Measurements from ENCODE around the gene CPLANE2. TPM values are rescaled to one million over a fixed set of nuclear protein-coding genes. Genes with fewer than 3 reads are reported as not detected.
"Not testable (repeated sequence)": the region's sequence is repeated elsewhere in the genome, so short reads cannot be mapped to it uniquely, and the experiment has no call there.

CPLANE2 gene
- total RNA-seq, 6 experiments from 2014 or later: 2.2 to 4.4 (median 3.1) TPM

DNA sequence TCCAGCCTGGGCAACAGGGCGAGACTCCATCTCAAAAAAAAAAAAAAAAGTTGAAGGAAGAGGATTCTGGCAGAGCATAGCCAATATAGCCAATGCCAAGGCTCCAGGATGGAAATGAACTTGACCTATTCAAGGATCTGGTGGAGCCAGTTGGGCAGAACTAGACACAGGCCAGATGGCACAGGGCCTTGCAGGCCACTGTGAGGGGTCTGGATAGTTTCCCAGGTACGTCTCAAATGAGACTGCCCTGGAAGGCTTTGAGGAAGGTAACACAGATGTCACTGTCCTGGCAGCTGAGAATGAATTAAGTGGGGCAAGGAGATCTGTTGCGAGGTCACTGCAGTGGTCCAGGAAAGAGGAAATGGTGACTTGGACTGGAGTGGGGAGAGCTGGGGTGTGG lies 12.5 kb downstream of the CPLANE2 start:
- peaks cover 0 to 7% (median 0%) of the 10 kb centered on the region in 4 donors for H3K4me1 ChIP-seq
- WGBS (ENCODE audit: insufficient coverage, low coverage, low lambda C conversion rate, missing lambda C conversion rate): 80% methylated on average over 2 of the region's 3 CpGs
- TF ChIP-seq POLR2A (IDR thresholded peaks at IDR 0.05): no peak
- TF ChIP-seq, protein P1, sequence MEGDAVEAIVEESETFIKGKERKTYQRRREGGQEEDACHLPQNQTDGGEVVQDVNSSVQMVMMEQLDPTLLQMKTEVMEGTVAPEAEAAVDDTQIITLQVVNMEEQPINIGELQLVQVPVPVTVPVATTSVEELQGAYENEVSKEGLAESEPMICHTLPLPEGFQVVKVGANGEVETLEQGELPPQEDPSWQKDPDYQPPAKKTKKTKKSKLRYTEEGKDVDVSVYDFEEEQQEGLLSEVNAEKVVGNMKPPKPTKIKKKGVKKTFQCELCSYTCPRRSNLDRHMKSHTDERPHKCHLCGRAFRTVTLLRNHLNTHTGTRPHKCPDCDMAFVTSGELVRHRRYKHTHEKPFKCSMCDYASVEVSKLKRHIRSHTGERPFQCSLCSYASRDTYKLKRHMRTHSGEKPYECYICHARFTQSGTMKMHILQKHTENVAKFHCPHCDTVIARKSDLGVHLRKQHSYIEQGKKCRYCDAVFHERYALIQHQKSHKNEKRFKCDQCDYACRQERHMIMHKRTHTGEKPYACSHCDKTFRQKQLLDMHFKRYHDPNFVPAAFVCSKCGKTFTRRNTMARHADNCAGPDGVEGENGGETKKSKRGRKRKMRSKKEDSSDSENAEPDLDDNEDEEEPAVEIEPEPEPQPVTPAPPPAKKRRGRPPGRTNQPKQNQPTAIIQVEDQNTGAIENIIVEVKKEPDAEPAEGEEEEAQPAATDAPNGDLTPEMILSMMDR (IDR thresholded peaks at IDR 0.05): no peak
- ATAC-seq (no peak), DNase-seq (no peak)
- no peaks in the 10 kb centered on the region for H3K27me3 ChIP-seq
- intact Hi-C loops (cut with DNase I): no loop called here
- H3K36me3 ChIP-seq: no peaks in the 10 kb centered on the region
- H3K9me3 ChIP-seq: no peaks in the 10 kb centered on the region
- H3K27ac ChIP-seq: no peak overlapping the region
- H3K4me3 ChIP-seq: no peak overlapping the region

DNA sequence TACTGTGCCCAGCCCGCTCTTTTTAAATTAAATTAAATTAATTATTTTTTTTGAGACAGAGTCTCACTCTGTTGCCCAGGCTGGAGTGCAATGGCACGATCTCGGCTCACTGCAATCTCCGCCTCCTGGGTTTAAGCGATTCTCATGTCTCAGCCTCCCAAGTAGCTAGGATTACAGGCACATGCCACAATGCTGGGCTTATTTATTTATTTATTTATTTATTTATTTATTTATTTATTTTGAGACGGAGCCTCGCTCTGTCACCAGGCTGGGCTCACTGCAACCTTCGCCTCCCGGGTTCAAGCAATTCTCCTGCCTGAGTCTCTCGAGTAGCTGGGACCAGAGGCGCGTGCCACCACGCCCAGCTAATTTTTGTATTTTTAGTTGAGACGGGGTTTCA lies 14.3 kb downstream of the CPLANE2 start:
- ATAC-seq; H3K9me3 ChIP-seq; intact Hi-C loops (cut with DNase I); DNase-seq; H3K27ac ChIP-seq; H3K4me1 ChIP-seq; H3K36me3 ChIP-seq; H3K4me3 ChIP-seq; H3K27me3 ChIP-seq: not testable (repeated sequence)
- 92% methylated on average over 14 of the region's 14 CpGs for WGBS (ENCODE audit: insufficient coverage, low coverage, low lambda C conversion rate, missing lambda C conversion rate)

DNA sequence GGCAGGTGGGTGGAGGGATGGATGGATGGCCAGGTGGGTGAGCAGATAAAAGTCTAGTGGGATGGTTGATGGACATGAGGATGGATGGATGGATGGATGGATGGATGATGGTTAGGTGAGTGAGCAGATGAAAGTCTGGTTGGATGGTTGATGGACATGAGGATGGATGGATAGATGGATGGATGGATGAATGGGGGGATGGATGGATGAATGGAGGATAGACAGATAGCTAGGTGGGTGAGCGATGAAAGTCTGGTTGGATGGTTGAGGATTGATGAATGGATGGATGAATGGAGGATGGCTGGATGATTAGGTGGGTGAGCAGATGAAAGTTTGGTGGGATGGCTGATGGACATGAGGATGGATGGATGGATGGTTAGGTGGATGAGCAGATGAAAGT lies 15.5 kb downstream of the CPLANE2 start:
- TF ChIP-seq POLR2A (IDR thresholded peaks at IDR 0.05): no peak
- TF ChIP-seq, protein P1 (IDR thresholded peaks at IDR 0.05): no peak
- Histone ChIP-seq H3K36me3 (no peaks in the 10 kb centered on the region), H3K27ac (no peak overlapping the region), H3K27me3 (no peaks in the 10 kb centered on the region), H3K9me3 (no peaks in the 10 kb centered on the region), H3K4me1 (peaks cover 0 to 17% (median 0%) of the 10 kb centered on the region in 4 donors), H3K4me3 (no peak overlapping the region)
- intact Hi-C loops (cut with DNase I): no loop called here
- ATAC-seq (no peak), DNase-seq (no peak)
- 100% methylated on average over 1 of the region's 1 CpG for WGBS (ENCODE audit: insufficient coverage, low coverage, low lambda C conversion rate, missing lambda C conversion rate)

DNA sequence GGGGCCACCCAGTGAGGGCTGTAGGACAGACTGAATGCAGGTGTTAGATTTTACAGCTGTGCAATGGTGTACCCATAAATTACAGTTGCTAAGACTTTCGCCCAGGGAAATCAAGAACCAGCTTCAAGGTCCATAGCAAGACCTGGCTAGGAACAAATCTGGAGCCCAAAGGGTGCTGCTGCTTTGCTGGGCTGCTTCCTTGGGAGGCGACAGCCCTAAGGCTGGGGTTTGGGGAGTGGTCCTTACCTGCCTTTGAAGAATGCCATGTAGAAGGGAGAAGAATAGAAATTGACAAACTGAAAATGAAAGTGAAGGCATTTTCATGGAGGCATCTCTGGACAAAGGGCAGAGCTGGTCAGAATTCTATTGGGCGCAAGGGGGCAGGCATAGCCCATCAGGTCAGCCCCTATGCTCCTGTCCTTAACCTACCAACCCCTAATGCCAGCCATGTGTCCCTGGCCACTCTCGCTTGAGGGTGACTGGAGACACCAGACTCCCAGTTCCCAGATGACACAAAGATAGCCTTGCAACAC lies 16.9 kb downstream of the CPLANE2 start:
- Histone ChIP-seq H3K9me3 (no peaks in the 10 kb centered on the region), H3K4me3 (no peak overlapping the region), H3K4me1 (peaks cover 0 to 11% (median 0%) of the 10 kb centered on the region in 4 donors), H3K27ac (no peak overlapping the region), H3K27me3 (no peaks in the 10 kb centered on the region), H3K36me3 (no peaks in the 10 kb centered on the region)
- intact Hi-C loops (cut with DNase I): no loop called here
- no peak for DNase-seq
- ATAC-seq: peak in 1 of 4 donors; percentile 5
- TF ChIP-seq POLR2A (IDR thresholded peaks at IDR 0.05): no peak
- TF ChIP-seq, protein P1 (IDR thresholded peaks at IDR 0.05): peak in 2 of 4 donors; percentile 14 to 25
- 57% methylated on average over 1 of the region's 4 CpGs for WGBS (ENCODE audit: insufficient coverage, low coverage, low lambda C conversion rate, missing lambda C conversion rate)

DNA sequence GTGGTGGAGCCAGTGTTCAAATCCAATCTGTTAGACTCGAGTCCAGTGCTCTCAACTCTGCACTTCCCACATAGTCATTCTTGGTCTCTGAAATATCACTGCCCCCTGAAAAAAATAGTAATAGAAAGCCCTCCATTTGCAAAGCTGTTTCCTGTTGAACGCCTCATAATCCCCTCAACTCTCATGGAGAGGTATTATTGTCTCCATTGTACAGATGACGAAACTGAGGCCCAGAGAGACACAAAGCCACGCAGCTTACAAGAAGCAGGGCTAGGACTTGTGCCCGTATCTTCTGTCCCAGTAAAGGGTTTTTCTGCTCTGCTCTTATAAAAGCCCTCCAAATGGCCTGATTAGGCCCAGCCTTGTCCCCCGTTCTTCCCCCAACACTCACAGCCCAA lies 18.3 kb downstream of the CPLANE2 start:
- WGBS (ENCODE audit: insufficient coverage, low coverage, low lambda C conversion rate, missing lambda C conversion rate): 100% methylated on average over 5 of the region's 6 CpGs
- no peak for DNase-seq
- Histone ChIP-seq H3K4me3 (no peak overlapping the region), H3K27ac (no peak overlapping the region), H3K4me1 (peaks cover 0 to 11% (median 0%) of the 10 kb centered on the region in 4 donors), H3K9me3 (no peaks in the 10 kb centered on the region), H3K27me3 (no peaks in the 10 kb centered on the region), H3K36me3 (no peaks in the 10 kb centered on the region)
- no peak for ATAC-seq
- intact Hi-C loops (cut with DNase I): no loop called here
- no peak for TF ChIP-seq POLR2A (IDR thresholded peaks at IDR 0.05)
- TF ChIP-seq, protein P1 (IDR thresholded peaks at IDR 0.05): no peak
